CD4-positive, alpha-beta T cell treated with Interleukin-4 for 4 hours (primary cell): ENCODE data around the gene SMPDL3A.

Source experiments
- DNase-seq: peaks from one replicate; pipeline ENCODE4 v3.0.0-alpha.2; 2020

SMPDL3A gene

DNA sequence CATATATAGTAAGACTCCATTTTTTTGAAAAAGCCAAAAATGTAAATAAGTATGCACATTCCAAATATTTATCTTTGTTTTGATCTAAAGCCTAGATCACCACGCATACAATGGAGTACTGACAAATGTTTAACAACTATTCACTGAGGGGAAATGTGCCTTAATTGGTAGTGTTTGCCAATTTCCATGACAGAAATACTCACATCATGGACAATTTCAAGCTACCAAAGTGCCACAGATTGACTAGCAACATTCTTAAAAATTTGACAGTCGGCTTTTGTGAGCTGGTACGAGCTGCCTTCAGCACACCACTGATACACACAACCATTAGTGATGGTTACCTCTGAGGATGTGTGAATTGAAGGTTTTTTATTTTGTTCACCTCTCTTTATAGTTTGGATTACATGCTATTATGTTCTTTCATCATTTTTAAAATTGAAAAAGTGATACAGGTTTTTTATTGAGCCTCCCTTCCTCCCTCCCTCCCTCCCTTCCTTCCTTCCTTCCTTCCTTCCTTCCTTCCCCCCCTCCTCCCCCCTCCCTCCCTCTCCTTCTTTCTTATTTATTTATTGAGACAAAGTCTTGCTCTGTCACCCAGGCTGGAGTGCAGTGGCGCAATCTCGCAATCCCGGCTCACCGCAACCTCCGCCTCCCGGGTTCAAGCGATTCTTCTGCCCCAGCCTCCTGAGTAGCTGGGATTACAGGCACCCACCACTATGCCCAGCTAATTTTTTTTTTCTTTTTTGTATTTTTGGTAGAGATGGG is 19.2 kb downstream of the SMPDL3A start:
- no peak for DNase-seq

- no peak for DNase-seq
Observed at GRCh38 chr6:122809001-122809400, 19.9 kb downstream of the SMPDL3A start.

GRCh38 chr6:122809691-122810090 is 20.6 kb downstream of the SMPDL3A start:
- no peak for DNase-seq

- DNase-seq, result no peak
Observed at GRCh38 chr6:122810189-122810588, 21.1 kb downstream of the SMPDL3A start.

DNA sequence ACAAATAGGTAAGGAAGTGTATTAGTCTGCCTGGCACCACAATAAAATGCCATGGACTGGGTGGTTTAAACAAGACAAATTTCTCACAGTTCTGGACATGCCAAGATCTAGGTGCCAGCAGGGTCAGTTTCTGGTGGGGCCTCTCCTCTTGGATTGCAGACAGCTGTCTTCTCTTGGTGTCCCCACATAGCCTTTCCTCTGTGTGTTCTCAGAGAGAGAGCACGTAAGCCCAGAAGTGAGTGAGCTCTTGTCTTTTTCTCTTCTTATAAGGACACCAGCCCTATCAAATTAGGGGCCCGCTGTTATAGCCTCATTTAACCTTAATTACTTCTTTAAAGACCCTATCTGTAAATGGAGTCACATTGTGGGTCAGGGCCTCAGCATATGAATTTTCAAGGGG is 28.3 kb downstream of the SMPDL3A start:
- DNase-seq, result no peak

- DNase-seq, result no peak
Observed at GRCh38 chr6:122817766-122818165, 28.7 kb downstream of the SMPDL3A start.

GRCh38 chr6:122818866-122819265 is 29.8 kb downstream of the SMPDL3A start:
- DNase-seq, result no peak

DNA sequence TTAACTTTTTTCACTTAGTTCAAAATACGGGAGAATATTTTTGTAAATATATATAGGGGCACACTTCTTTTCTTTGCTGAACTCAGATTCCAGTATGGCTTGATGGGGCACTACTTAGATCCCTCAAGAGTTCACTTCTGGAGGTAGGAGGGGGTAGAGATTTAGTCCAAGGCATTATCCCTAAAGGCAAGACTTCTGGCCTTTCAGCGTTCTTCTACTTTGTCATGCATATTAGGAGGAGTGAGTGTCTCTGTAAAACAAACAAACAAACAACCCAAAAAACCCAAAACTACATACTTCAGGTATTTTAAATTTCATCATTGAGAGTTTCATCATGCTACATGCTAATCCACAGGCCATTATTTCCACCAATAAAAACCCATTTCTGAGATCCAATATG is 32.0 kb downstream of the SMPDL3A start:
- DNase-seq, result no peak

DNA sequence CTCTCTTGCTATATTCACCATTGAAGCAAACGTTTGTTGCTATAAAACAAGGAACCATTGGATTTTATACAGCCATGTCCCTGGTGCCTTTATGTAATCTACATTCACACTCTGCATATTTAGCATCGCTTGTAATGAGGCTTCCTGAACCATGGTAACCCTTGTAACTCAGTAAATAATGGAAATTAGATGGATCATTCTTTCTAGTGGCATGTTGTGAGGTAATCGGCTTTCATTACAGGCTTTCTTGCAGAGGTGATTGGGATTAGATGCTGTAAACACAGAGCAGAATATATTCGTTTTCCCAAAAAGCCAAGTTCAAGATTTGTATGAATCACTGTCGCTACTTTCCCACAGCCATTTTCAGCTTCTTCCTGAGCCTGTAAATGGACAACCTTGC is 36.1 kb downstream of the SMPDL3A start:
- no peak for DNase-seq

DNA sequence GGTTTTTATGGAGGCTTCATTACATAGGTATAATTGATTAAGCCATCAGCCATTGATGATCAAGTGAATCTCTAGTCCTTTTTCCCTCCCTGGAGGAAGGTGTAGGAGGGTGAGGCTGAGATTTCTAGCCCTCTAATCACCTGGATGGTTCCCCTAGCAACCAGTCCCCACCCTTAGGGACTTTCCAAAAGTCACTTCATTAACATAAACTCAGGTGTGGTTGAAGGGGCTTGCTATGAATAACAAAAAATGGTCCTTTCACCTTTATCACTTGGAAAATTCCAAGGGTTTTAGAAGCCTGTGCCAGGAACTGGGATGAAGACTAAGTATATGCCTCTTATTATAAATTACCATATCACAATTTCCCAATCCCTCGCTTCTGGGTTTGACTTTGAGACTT is 40.4 kb downstream of the SMPDL3A start:
- no peak for DNase-seq

DNA sequence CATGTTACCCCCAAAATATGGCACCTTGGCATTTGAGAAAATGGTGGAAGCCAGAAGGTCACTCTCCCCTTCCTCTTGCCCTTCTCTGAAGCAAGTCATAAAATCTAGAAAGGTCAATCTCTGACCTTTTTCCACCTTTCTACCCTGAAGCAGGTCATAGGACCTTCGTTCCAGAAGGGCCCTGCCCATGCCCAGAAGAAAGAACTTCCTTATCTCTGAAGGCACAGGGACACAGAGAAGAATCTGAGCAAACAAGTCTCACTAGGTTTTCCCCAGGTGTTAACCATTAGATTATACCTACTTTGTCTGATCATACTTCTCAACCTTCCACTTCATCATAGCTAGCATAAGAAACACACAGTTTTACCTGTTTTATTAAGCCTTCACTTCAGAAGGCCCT is 42.5 kb downstream of the SMPDL3A start:
- no peak for DNase-seq

DNA sequence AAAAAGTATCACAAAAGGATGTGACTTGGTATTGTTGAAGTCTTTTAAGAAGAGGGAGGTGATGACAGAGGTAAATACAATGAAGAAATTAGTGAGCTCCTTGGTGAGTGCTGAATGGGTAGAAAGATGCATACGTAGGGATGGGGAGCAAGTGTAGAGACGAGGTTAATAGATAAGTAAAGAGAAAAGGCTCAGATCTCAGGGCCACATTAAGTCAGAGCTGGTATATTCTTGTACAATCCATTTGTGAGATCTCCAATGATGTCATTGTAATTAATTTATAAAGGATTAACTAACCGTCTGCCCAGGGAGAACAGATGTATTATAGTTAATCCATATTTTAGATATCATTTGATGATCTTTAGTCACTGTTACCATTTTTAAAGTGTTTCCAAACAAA is 43.4 kb downstream of the SMPDL3A start:
- no peak for DNase-seq

DNA sequence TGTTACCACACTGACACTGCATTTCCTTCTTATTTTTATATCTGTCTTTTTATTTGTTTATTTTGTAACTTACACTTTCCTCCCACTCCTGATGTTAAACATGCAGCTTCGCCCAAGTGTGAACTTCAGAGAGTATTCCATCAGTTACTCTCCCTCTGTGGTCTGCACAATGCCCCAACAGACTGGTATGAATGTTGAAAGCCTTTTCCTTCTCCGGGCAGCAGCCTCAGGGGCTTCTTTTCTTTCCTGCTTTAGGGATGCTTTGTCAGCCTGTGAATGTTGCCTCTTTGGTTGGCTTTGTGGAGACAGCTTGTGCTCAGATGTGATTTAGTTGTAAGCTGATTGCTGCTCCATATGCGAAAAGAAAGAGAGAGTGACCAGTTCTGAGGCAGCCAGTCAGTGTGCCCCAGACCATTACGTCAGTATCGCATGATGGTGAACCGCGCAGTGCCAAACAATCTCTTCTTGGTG is 44.0 kb downstream of the SMPDL3A start:
- DNase-seq, result no peak

DNA sequence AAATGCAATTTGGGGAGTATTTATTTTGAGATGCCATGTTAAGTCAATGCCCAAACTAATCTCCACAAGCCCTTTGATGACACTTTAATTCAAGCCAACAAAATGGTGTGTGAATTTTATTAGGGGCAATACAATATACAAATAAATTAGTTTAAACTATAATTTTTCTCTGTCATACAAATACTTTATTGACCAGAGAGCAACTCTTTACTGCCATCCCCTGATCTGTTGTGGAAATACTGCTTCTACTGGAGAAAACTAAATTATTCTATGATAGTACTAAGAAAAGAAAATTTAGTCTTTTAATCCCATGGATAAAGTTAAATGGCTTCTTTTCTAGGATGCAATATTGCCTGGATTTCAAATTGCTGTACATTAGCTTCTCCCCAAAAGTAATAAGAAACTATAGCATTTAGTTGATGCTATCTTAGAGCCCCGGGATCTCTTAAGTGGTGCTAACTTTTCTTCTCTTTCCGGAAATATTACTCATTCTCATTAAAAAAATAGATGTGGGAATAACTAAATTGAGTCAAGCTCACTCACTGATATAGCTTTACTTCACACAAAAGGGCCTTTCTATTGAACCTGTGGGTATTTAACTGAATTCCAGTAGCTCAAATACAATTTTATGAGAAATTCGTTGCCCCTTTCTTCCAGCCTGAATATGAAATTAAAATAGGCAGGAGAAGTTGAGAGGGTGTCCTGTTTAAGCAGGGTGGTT is 49.2 kb downstream of the SMPDL3A start:
- no peak for DNase-seq

- DNase-seq, result peak; percentile 50
Observed at GRCh38 chr6:122839472-122839871, 50.4 kb downstream of the SMPDL3A start.

DNA sequence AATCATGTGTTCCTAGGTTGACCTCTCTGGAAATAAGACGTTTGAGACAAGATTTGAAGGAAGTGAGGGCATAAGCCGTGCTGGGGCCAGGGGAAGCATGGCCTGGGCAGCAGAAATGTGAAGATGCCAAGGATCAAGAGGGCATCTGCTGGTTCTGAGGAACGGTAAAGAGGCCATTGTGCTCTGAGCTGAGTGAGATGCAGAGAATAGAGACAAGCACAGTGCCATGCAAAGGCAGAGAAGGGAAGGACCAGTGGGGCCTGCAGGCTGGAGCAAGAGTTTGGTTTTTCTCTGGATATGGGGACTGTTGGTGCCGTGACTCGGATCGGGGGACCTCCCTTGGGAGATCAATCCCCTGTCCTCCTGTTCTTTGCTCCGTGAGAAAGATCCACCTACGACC is 50.8 kb downstream of the SMPDL3A start:
- no peak for DNase-seq

- no peak for DNase-seq
Observed at GRCh38 chr6:122845464-122845863, 56.4 kb downstream of the SMPDL3A start.

GRCh38 chr6:122845916-122846612 is 57.0 kb downstream of the SMPDL3A start:
- DNase-seq, result no peak

DNA sequence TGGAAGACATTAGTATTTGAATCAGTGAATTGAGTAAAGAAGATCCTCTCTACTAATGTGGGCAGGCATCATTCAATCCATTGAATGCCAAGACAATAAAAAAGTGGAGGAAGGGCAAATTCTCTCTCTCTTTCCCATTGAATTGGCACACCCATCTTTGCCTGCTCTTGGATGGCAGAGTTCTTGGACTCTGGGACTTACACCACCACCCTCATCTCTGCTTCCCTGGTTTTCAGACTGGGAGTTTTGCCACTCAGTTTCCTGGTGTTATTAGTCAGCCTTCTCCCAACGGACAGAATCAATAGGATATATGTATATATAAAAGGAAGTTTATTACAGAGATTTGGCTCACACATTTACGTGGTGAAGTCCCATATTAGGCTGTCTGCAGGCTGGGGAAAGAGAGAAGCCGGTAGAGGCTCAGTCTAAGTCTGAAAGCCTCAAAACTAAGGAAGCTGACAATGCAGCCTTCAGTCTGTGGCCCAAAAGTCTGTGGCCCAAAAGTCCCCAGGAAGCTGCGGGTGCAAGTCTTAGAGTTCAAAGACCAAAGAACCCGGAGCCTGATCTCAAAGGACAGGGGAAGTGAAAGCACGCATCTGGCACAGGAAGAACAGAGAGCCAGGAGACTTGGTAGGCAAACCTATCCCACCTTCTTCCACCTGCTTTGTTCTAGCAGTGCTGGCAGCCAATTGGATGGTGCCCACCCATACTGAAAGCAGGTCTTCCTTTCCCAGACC is 64.4 kb downstream of the SMPDL3A start:
- no peak for DNase-seq
